ENCODE results near the gene SOBP.

GRCh38 chr6:107606407-107606806, 116.5 kb downstream of the SOBP start:
- TF ChIP-seq CTCF (IDR thresholded peaks at IDR 0.05) (no peak), POLR2AphosphoS5 (IDR thresholded peaks at IDR 0.05; ENCODE audit: insufficient read depth in 1 of 2, low read depth in 1 of 2) (no peak)

All from vagina (tissue), 2 donors.